Inflammatory macrophage treated with lipopolysaccharide for 1 hour (primary cell): ENCODE data around the gene SP6.

Source experiments
- DNase-seq, 2 donors: peaks; one replicate each; pipeline ENCODE4 v3.0.0-alpha.2; 2020 to 2022

SP6 gene

GRCh38 chr17:47850692-47851573 is at the start of gene SP6:
Gene SP6, minus strand, starts transcription at chr17:47851163. Its CDS starts 2,734 bp downstream, at chr17:47848429.
- no peak for DNase-seq

- DNase-seq, result no peak
These were observed 48.7 kb upstream of the SP6 start for GRCh38 chr17:47899643-47900042.

GRCh38 chr17:47898241-47898640 is 47.3 kb upstream of the SP6 start:
- DNase-seq, result peak; percentile 73 to 82

- DNase-seq, result no peak
These were observed 46.6 kb upstream of the SP6 start for GRCh38 chr17:47897561-47897960.

- DNase-seq, result peak in 1 of 2 donors; percentile 13
These were observed 45.9 kb upstream of the SP6 start for GRCh38 chr17:47896672-47897490.

GRCh38 chr17:47895856-47896671 is 45.1 kb upstream of the SP6 start, which contains the start of gene SP2:
Gene SP2, plus strand, starts transcription at chr17:47896236. Its CDS starts 51 bp downstream, at chr17:47896287.
- peak; percentile 100 for DNase-seq

- DNase-seq, result peak; percentile 13 to 35
These were observed 44.4 kb upstream of the SP6 start for GRCh38 chr17:47895347-47895855.

- no peak for DNase-seq
These were observed 43.8 kb upstream of the SP6 start for GRCh38 chr17:47894498-47895346.

GRCh38 chr17:47891545-47892088 is 40.7 kb upstream of the SP6 start:
- DNase-seq, result no peak

- peak; percentile 57 to 88 for DNase-seq
These were observed 39.0 kb upstream of the SP6 start for GRCh38 chr17:47889734-47890529.

- no peak for DNase-seq
These were observed 37.3 kb upstream of the SP6 start for GRCh38 chr17:47888293-47888692.

GRCh38 chr17:47884905-47885730 is 34.2 kb upstream of the SP6 start:
- DNase-seq, result no peak

GRCh38 chr17:47884427-47884740 is 33.4 kb upstream of the SP6 start:
- DNase-seq, result no peak

- DNase-seq, result no peak
These were observed 32.8 kb upstream of the SP6 start for GRCh38 chr17:47883589-47884426.

- no peak for DNase-seq
These were observed 32.0 kb upstream of the SP6 start for GRCh38 chr17:47882695-47883588.

GRCh38 chr17:47882247-47882646 is 31.3 kb upstream of the SP6 start:
- peak; percentile 55 to 63 for DNase-seq

GRCh38 chr17:47879776-47880454 is 29.0 kb upstream of the SP6 start:
- DNase-seq, result no peak
